GM19324 (cell line): Measurements from ENCODE around the gene F8.
"Not testable (repeated sequence)": the region's sequence is repeated elsewhere in the genome, so short reads cannot be mapped to it uniquely, and the experiment has no call there.

ENCODE experiments used
- ATAC-seq: cut with Tn5 transposase; IDR thresholded peaks from one replicate; pipeline ENCODE4 v1.9.1; 2021; ENCODE audit warnings: mild to moderate bottlenecking, moderate library complexity; ENCODE audit not compliant: unreplicated experiment, low FRiP score

F8 gene

GRCh38 chrX:154886069-154886788 lies 136.3 kb downstream of the F8 start, which contains the start of gene F8A1:
Gene F8A1 (plus strand): TSS chrX:154886355. CDS start chrX:154886375, 20 bp downstream.
- peak; percentile 79 for ATAC-seq

GRCh38 chrX:154885549-154885948 lies 137.0 kb downstream of the F8 start:
- not testable (repeated sequence) for ATAC-seq

GRCh38 chrX:154885057-154885456 lies 137.5 kb downstream of the F8 start:
- ATAC-seq, result not testable (repeated sequence)

- not testable (repeated sequence) for ATAC-seq
Measured at GRCh38 chrX:154884069-154884468, 138.5 kb downstream of the F8 start.

GRCh38 chrX:154873329-154873728 lies 149.2 kb downstream of the F8 start:
- no peak for ATAC-seq

GRCh38 chrX:154868522-154868921 lies 154.0 kb downstream of the F8 start:
- ATAC-seq, result not testable (repeated sequence)

- no peak for ATAC-seq
Measured at GRCh38 chrX:154855256-154855655, 167.3 kb downstream of the F8 start.

- ATAC-seq, result no peak
Measured at GRCh38 chrX:154850957-154851611, 171.4 kb downstream of the F8 start.

- no peak for ATAC-seq
Measured at GRCh38 chrX:154840856-154841255, 181.7 kb downstream of the F8 start.

GRCh38 chrX:154836163-154836562 lies 186.4 kb downstream of the F8 start:
- ATAC-seq, result no peak

- no peak for ATAC-seq
Measured at GRCh38 chrX:154834562-154834961, 188.0 kb downstream of the F8 start, which contains the start of gene SMIM9. Gene SMIM9 (minus strand): TSS chrX:154834662. CDS start chrX:154830856, 3,806 bp downstream.

GRCh38 chrX:154833746-154834274 lies 188.7 kb downstream of the F8 start:
- no peak for ATAC-seq

- ATAC-seq, result no peak
Measured at GRCh38 chrX:154829926-154830442, 192.5 kb downstream of the F8 start.

- ATAC-seq, result no peak
Measured at GRCh38 chrX:154829134-154829533, 193.4 kb downstream of the F8 start.

GRCh38 chrX:154828016-154828408 lies 194.5 kb downstream of the F8 start:
- peak; percentile 22 for ATAC-seq

- ATAC-seq, result peak; percentile 89
Measured at GRCh38 chrX:154827194-154828015, 195.1 kb downstream of the F8 start.

GRCh38 chrX:154825586-154825985 lies 196.9 kb downstream of the F8 start:
- not testable (repeated sequence) for ATAC-seq

GRCh38 chrX:154824638-154825037 lies 197.9 kb downstream of the F8 start:
- ATAC-seq, result no peak

GRCh38 chrX:154822029-154822428 lies 200.5 kb downstream of the F8 start:
- ATAC-seq, result no peak

GRCh38 chrX:154821523-154821922 lies 201.0 kb downstream of the F8 start:
- ATAC-seq, result no peak
